ENCODE results near the gene PKD2. TPM values are rescaled to one million over a fixed set of nuclear protein-coding genes. Genes with fewer than 3 reads are reported as not detected.

PKD2 gene
- polyA plus RNA-seq, 1 of the 3 experiments (the other 2 are of a cell fraction) = 44.6 TPM

GRCh38 chr4:88043586-88044340 lies 36.3 kb downstream of the PKD2 start:
- Histone ChIP-seq H3K9me3 (no peaks in the 10 kb centered on the region), H4K20me1 (ENCODE audit: insufficient read depth) (no peaks in the 10 kb centered on the region), H3K36me3 (replicated peaks in 1 of 2; ENCODE audit: control insufficient read depth in 1 of 2, insufficient read depth in 2 of 2, low read length in 1 of 2) (peaks cover 83 to 84% of the 10 kb centered on the region in 2 experiments), H3K4me1 (ENCODE audit: control insufficient read depth in 1 of 2, insufficient read depth in 2 of 2, low read depth in 1 of 2, low read length in 1 of 2) (no peaks in the 10 kb centered on the region), H3K79me2 (ENCODE audit: insufficient read depth) (no peaks in the 10 kb centered on the region), H3K4me2 (no peak overlapping the region), H3K27me3 (ENCODE audit: insufficient read depth) (no peaks in the 10 kb centered on the region), H2AFZ (ENCODE audit: low read depth) (no peak overlapping the region), H3F3A (replicated peaks; ENCODE audit: insufficient read depth) (peaks cover 5% of the 10 kb centered on the region), H3K9ac (no peak overlapping the region), H3K9me2 (no peaks in the 10 kb centered on the region), H3K27ac (ENCODE audit: low read depth in 2 of 2, low read length in 1 of 2) (no peak overlapping the region), H3K4me3 (ENCODE audit: low read depth in 2 of 2, low read length in 1 of 2) (no peak overlapping the region)
- WGBS (ENCODE audit: low lambda C conversion rate) = 95% methylated on average over 8 of the region's 8 CpGs
- no peak for TF ChIP-seq MEF2A (IDR thresholded peaks at IDR 0.05; ENCODE audit: borderline replicate concordance, low read depth)
- TF ChIP-seq ZBTB33 (IDR thresholded peaks at IDR 0.05; ENCODE audit: borderline replicate concordance, low read depth) = no peak
- ChIA-PET CTCF (interaction anchor here (0.9 to 1.6 kb wide), 3 partner anchors 10 to 326 kb away, joined by 3 to 8 read pairs (median 4); no protein-coding TSS in a partner anchor), POLR2A (no interaction called here)
- DNase-seq = no peak

GRCh38 chr4:88045021-88045420 lies 37.6 kb downstream of the PKD2 start:
- H3K36me3 ChIP-seq (replicated peaks in 1 of 2; ENCODE audit: control insufficient read depth in 1 of 2, insufficient read depth in 2 of 2, low read length in 1 of 2) = peaks cover 81 to 83% of the 10 kb centered on the region in 2 experiments

More at GRCh38 chr4:88045021-88045420, 37.6 kb downstream of the PKD2 start:
- no peaks in the 10 kb centered on the region for H3K9me2 ChIP-seq
- no peak overlapping the region for H3K27ac ChIP-seq (ENCODE audit: low read depth in 2 of 2, low read length in 1 of 2)
- no peak overlapping the region for H2AFZ ChIP-seq (ENCODE audit: low read depth)
- no peaks in the 10 kb centered on the region for H3K9me3 ChIP-seq
- peaks cover 5% of the 10 kb centered on the region for H3F3A ChIP-seq (replicated peaks; ENCODE audit: insufficient read depth)
- no peaks in the 10 kb centered on the region for H4K20me1 ChIP-seq (ENCODE audit: insufficient read depth)
- DNase-seq = no peak
- no peaks in the 10 kb centered on the region for H3K27me3 ChIP-seq (ENCODE audit: insufficient read depth)
- H3K4me2 ChIP-seq = no peak overlapping the region
- no peak for TF ChIP-seq RAD21 (IDR thresholded peaks at IDR 0.05; ENCODE audit: low read length)
- TF ChIP-seq RCOR1 (IDR thresholded peaks at IDR 0.05; ENCODE audit: low read length) = no peak
- TF ChIP-seq MXI1 (IDR thresholded peaks at IDR 0.05; ENCODE audit: low read depth, low read length) = no peak
- no peak for TF ChIP-seq CHD2 (IDR thresholded peaks at IDR 0.05; ENCODE audit: low read length, partially characterized antibody)
- TF ChIP-seq USF2 (IDR thresholded peaks at IDR 0.05; ENCODE audit: borderline replicate concordance, low read depth, low read length) = no peak
- no peak for TF ChIP-seq EZH2phosphoT487 (IDR thresholded peaks at IDR 0.05; ENCODE audit: borderline replicate concordance, low read depth)
- TF ChIP-seq ELF1 (IDR thresholded peaks at IDR 0.05) = no peak
- no peak for TF ChIP-seq TAF1 (IDR thresholded peaks at IDR 0.05; ENCODE audit: borderline replicate concordance, low read depth, low read length)
- TF ChIP-seq RFX5 (IDR thresholded peaks at IDR 0.05; ENCODE audit: low read length) = no peak
- TF ChIP-seq SIN3A (IDR thresholded peaks at IDR 0.05; ENCODE audit: borderline replicate concordance, low read depth, low read length) = no peak
- no peak for TF ChIP-seq TCF12 (IDR thresholded peaks at IDR 0.05)
- TF ChIP-seq MEF2A (IDR thresholded peaks at IDR 0.05; ENCODE audit: borderline replicate concordance, low read depth) = no peak
- TF ChIP-seq FOSL2 (IDR thresholded peaks at IDR 0.05; ENCODE audit: borderline replicate concordance, low read depth) = no peak
- TF ChIP-seq MAX (IDR thresholded peaks at IDR 0.05; ENCODE audit: low read depth) = no peak
- TF ChIP-seq USF1 (IDR thresholded peaks at IDR 0.05; ENCODE audit: borderline replicate concordance, low read depth) = no peak
- no peak for TF ChIP-seq FOXJ3 (CRISPR knock-in tag; IDR thresholded peaks at IDR 0.05)
- no peak for TF ChIP-seq IRF3 (IDR thresholded peaks at IDR 0.05; ENCODE audit: low read depth, low read length)
- TF ChIP-seq GABPA (IDR thresholded peaks at IDR 0.05; ENCODE audit: low read depth) = no peak
- CTCF ChIA-PET = interaction anchor here (1.0 to 1.6 kb wide), 3 partner anchors 10 to 167 kb away, joined by 3 to 6 read pairs (median 4); no protein-coding TSS in a partner anchor
- H3K4me3 ChIP-seq (ENCODE audit: low read depth in 2 of 2, low read length in 1 of 2) = no peak overlapping the region
- no peaks in the 10 kb centered on the region for H3K4me1 ChIP-seq (ENCODE audit: control insufficient read depth in 1 of 2, insufficient read depth in 2 of 2, low read depth in 1 of 2, low read length in 1 of 2)
- no peaks in the 10 kb centered on the region for H3K79me2 ChIP-seq (ENCODE audit: insufficient read depth)
- H3K9ac ChIP-seq = no peak overlapping the region
- POLR2A ChIA-PET = no interaction called here

Measured in SK-N-SH (cell line).